Tibial artery (tissue), 4 donors: ENCODE data around the gene CALD1.

ENCODE experiments used
- DNase-seq, 2 donors: peaks; one replicate each; pipeline ENCODE4 v3.0.0-alpha.2; 2019
- H3K27ac ChIP-seq, 2 donors: fragments of 200-600 bp; sonication (generic) in 1 of 2; 1 replicate in 1 of 2; 2 replicates in 1 of 2; pipeline ENCODE4 v1.5.1; 2018 to 2019; ENCODE audit warnings: mild to moderate bottlenecking in 1 of 2
- H3K27me3 ChIP-seq, 2 donors: fragments of 200-600 bp; sonication (generic) in 1 of 2; one replicate each; pipeline versions ENCODE4 v1.5.1 to v1.6.0; 2016 to 2019
- H3K36me3 ChIP-seq, 3 donors: fragments of 200-600 bp; sonication (generic) in 2 of 3; one replicate each; pipeline ENCODE4 v1.5.1; 2016 to 2019; ENCODE audit warnings: mild to moderate bottlenecking in 2 of 3
- H3K4me1 ChIP-seq, 4 donors: fragments of 200-600 bp; sonication (generic) in 2 of 4; 1 replicate in 3 of 4; 2 replicates in 1 of 4; pipeline ENCODE4 v1.5.1; 2016 to 2019
- H3K4me3 ChIP-seq, 2 donors: fragments of 200-600 bp; sonication (generic) in 1 of 2; 1 replicate in 1 of 2; 2 replicates in 1 of 2; pipeline ENCODE4 v1.5.1; 2018 to 2019; ENCODE audit warnings: mild to moderate bottlenecking in 2 of 2
- H3K9me3 ChIP-seq, 3 donors: fragments of 200-600 bp; sonication (generic) in 1 of 3; one replicate each; pipeline ENCODE4 v1.5.1; 2016 to 2019
- intact Hi-C: fragments of 100-400 bp; cut with DNase I; formaldehyde crosslinking; loops from one replicate; pipeline ENCODE4 v1.15.0; 2023; ENCODE audit warnings: low total_unique reads
- TF ChIP-seq, protein P1 (sequence below), 2 experiments: fragments of 200-600 bp in 1 of 2; fragments of 450-650 bp in 1 of 2; IDR thresholded peaks; one replicate each; pipeline ENCODE4 v1.5.1; 2017 to 2019; ENCODE audit warnings: antibody characterized with exemption in 2 of 2, mild to moderate bottlenecking in 1 of 2, moderate library complexity in 1 of 2

CALD1 gene

DNA sequence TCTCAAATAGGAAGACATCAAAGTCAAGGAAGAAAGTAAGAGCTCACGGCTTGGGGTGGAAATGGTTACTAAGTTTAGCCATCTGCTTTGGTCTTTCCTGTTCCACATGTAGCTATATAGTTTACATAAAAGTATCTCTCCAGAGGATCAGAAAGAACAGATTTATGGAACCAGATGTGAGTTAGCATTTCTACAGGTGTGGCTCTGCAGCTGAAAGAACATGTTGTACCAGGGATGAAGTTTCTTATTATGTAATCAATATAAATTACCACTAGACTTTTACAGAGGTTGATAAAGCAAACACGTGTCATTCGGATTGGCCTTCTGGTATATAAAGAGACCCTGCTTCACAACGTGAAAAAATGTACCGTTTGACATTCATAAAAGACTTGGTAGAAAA, 19.9 kb downstream of the CALD1 start:
- H3K4me3 ChIP-seq, result peak overlapping the region in 1 of 2 donors; percentile 2
- TF ChIP-seq, protein P1, sequence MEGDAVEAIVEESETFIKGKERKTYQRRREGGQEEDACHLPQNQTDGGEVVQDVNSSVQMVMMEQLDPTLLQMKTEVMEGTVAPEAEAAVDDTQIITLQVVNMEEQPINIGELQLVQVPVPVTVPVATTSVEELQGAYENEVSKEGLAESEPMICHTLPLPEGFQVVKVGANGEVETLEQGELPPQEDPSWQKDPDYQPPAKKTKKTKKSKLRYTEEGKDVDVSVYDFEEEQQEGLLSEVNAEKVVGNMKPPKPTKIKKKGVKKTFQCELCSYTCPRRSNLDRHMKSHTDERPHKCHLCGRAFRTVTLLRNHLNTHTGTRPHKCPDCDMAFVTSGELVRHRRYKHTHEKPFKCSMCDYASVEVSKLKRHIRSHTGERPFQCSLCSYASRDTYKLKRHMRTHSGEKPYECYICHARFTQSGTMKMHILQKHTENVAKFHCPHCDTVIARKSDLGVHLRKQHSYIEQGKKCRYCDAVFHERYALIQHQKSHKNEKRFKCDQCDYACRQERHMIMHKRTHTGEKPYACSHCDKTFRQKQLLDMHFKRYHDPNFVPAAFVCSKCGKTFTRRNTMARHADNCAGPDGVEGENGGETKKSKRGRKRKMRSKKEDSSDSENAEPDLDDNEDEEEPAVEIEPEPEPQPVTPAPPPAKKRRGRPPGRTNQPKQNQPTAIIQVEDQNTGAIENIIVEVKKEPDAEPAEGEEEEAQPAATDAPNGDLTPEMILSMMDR (IDR thresholded peaks at IDR 0.05), result no peak
- no peaks in the 10 kb centered on the region for H3K27me3 ChIP-seq
- H3K9me3 ChIP-seq, result no peaks in the 10 kb centered on the region
- H3K27ac ChIP-seq, result peak overlapping the region; percentile 89 to 94
- no peak for DNase-seq
- peaks cover 0 to 6% (median 0%) of the 10 kb centered on the region in 3 donors for H3K36me3 ChIP-seq
- intact Hi-C loops, result no loop called here
- H3K4me1 ChIP-seq, result peaks cover 0 to 98% (median 37%) of the 10 kb centered on the region in 4 donors

DNA sequence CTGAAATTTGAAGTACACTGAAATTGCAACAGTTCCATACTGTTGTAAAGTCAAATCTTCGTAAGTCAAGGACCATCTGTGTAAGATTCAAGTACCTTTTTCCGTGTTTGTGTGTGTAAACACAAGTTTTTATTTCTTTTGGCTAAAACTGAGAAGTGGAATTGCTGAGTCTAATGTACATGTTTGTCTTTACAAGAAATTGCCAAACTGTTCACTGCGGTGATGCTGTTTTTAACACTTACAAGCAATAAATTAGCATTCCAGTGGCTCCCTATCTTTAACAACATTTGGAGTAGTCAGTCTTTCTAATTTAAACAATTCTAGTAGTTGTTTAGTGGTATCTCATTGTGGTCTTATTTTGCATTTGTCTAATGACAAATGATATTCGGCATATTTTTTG, 23.3 kb downstream of the CALD1 start:
- Histone ChIP-seq H3K36me3 (peaks cover 0 to 6% (median 5%) of the 10 kb centered on the region in 3 donors), H3K4me3 (no peak overlapping the region), H3K9me3 (no peaks in the 10 kb centered on the region), H3K27ac (peak overlapping the region; percentile 38 to 89), H3K27me3 (no peaks in the 10 kb centered on the region), H3K4me1 (peaks cover 0 to 98% (median 23%) of the 10 kb centered on the region in 4 donors)
- intact Hi-C loops, result no loop called here
- TF ChIP-seq, protein P1 (IDR thresholded peaks at IDR 0.05), result no peak
- no peak for DNase-seq

DNA sequence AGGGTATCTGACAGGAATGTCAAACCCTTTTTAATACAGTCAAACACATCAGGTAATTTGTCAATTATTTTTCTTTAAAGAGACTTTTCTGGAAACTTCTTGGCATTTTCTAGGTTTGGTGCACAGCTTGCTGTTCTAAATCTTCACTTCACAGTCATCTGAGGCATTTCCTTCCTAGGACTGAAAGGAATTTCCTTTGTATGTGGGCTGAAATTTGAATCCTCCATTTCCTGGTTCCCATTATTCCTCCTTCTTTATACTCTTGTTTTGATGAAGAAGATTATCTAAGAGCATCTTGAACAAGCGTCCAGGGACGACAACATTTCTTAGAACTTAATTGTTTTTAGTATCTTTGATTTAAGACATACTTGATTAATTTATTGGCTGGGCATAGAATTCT, 24.9 kb downstream of the CALD1 start:
- Histone ChIP-seq H3K27me3 (no peaks in the 10 kb centered on the region), H3K4me1 (peaks cover 0 to 98% (median 32%) of the 10 kb centered on the region in 4 donors), H3K4me3 (no peak overlapping the region), H3K27ac (peak overlapping the region; percentile 44 to 89), H3K36me3 (peaks cover 0 to 6% (median 5%) of the 10 kb centered on the region in 3 donors), H3K9me3 (no peaks in the 10 kb centered on the region)
- TF ChIP-seq, protein P1 (IDR thresholded peaks at IDR 0.05), result no peak
- no peak for DNase-seq
- intact Hi-C loops, result no loop called here

DNA sequence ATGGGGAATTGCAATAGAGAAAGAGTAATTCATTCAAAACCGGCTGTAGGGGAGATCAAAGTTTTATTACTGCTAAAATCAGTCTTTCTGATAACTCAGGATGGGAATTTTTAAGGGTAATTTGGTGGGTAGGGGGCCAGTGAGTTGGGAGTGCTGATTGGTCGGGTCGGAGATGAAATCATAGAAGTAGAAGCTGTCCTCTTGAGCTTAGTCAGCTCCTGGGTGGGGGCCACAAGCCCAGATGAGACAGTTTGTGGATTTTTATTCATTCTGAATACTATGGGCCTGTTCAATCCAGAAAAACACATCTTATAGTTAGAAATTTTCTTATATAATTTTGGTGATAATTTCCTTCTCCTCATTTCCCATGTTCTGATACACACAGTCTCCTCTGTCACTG, 25.4 kb downstream of the CALD1 start:
- TF ChIP-seq, protein P1 (IDR thresholded peaks at IDR 0.05), result no peak
- Histone ChIP-seq H3K27ac (peak overlapping the region; percentile 44 to 89), H3K27me3 (no peaks in the 10 kb centered on the region), H3K4me1 (peaks cover 0 to 98% (median 34%) of the 10 kb centered on the region in 4 donors), H3K9me3 (no peaks in the 10 kb centered on the region), H3K4me3 (no peak overlapping the region), H3K36me3 (peaks cover 0 to 6% (median 5%) of the 10 kb centered on the region in 3 donors)
- no peak for DNase-seq
- intact Hi-C loops, result no loop called here

DNA sequence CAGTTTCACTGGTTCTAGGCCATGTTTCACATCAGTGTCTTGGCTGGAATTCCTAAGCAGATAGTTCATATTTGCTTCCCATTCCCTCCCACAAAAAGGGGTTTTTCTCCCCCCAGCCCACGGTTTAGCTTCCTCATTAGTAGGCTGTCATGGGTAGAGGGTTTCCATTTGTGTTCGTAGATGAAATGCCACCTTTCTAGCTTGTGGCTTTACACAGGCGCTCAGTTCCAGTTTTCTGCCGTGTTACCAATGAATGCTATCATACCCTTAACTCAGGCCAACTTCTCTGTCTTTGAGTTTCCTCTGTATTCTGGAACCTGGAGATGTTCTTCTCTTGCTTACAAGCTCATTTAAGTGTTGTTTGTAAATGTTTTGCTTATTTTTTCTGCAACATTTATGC, 26.8 kb downstream of the CALD1 start:
- DNase-seq, result no peak
- intact Hi-C loops, result no loop called here
- Histone ChIP-seq H3K36me3 (peaks cover 0 to 6% (median 5%) of the 10 kb centered on the region in 3 donors), H3K4me3 (no peak overlapping the region), H3K4me1 (peaks cover 0 to 98% (median 48%) of the 10 kb centered on the region in 4 donors), H3K9me3 (no peaks in the 10 kb centered on the region), H3K27ac (peak overlapping the region; percentile 44 to 89), H3K27me3 (no peaks in the 10 kb centered on the region)
- TF ChIP-seq, protein P1 (IDR thresholded peaks at IDR 0.05), result no peak

DNA sequence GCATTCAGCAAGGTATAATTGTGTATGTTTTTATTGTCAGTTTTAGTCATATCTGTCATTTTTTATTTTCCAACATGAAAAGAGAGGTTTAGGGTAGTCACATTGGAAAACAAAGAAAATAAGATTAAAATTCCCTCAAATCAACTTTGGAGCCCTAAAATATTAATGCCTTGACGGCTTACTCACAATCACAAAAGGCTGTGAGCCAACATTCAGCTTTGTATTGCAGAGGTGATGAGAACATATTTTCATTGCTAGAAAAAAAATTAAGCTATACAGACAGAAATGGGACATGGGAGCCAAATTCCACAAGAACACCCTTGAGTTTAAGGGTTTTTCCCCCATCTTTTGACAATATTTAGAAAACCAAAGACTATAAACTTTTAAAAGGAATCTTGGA, 30.2 kb downstream of the CALD1 start:
- intact Hi-C loops, result no loop called here
- peaks cover 0 to 100% (median 75%) of the 10 kb centered on the region in 4 donors for H3K4me1 ChIP-seq
- H3K9me3 ChIP-seq, result no peaks in the 10 kb centered on the region
- no peak for DNase-seq
- TF ChIP-seq, protein P1 (IDR thresholded peaks at IDR 0.05), result no peak
- H3K4me3 ChIP-seq, result no peak overlapping the region
- peak overlapping the region; percentile 70 to 89 for H3K27ac ChIP-seq
- no peaks in the 10 kb centered on the region for H3K27me3 ChIP-seq
- peaks cover 0 to 5% (median 0%) of the 10 kb centered on the region in 3 donors for H3K36me3 ChIP-seq
